Kidney glomerular epithelial cell (primary cell): ENCODE results near the gene DENND10.
"Not testable (repeated sequence)": the region's sequence is repeated elsewhere in the genome, so short reads cannot be mapped to it uniquely, and the experiment has no call there.

Source experiments
- DNase-seq: peaks from one replicate; lab custom pipeline; 2025; lab: John Stamatoyannopoulos, UW

The DENND10 gene

DNA sequence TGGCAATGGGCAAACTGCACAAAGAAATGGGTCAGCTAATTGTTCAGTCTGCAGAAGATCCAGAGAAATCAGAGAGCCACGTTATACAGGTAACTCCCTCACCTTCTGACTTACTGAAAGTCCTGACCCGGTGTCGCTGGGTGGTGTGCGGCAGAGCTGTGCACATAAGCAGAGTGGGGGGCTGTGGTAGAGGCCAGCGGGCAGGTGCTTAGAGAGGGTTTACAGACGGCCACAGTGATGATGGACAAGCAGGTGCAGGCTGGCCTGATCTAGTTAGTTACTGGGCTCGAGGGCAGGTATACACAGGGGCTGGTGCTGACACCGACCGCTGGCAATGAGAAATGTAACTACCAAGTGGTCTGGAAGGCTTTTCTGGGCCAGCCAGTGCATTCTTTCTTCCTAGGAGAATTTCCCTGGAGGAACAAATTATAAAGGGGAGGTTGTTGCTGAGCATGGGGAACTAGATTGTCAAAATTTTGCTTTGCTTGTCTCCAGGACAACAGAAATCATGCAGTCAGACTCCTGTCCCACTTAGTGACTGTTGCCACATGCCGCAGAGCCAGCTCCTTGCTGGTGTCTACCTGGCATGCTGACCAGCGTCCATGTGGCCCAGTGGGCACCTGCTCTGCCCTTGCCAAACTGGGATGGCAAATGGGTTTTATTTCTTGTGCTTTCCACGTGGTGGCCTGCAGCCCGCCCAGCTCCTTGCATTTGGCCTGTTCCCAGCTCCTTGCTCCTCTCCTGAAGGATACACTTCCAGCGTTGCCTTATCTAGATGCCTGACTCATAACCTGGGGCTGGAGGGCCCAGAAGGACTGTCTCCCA, 28.8 kb downstream of the DENND10 start:
- no peak for DNase-seq

DNA sequence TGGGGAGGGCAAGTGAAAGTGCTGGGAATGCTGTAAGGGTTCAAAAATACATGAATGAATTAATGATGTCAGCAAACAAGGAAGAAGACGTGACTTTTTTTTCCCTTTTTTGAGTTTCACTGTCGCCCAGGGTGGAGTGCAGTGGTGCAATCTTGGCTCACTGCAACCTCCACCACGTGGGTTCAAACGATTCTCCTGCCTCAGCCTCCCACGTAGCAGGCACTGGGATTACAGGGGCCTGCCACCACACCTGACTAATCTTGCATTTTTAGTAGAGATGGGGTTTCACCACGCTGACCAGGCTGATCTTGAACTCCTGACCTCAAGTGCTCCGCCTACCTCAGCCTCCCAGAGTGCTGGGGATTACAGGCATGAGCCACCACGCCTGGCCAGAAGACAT, 30.0 kb downstream of the DENND10 start:
- no peak for DNase-seq

DNA sequence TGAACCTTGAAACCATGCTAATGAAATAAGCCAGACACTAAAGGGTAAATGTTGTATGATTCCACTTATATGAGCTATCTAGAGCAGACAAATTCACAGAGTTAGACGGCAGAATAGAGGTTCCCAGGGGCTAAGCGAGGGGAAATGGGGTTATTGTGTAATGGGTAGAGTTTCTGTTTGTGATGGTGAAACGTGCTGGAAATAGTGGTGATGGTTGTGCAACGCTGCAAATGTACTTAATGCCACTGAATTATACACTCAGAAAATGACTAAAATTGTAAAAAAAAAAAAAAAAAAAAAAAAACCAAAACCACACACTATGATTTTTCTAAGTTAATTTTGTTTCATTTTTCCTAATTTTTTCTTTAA, 31.6 kb downstream of the DENND10 start:
- no peak for DNase-seq

DNA sequence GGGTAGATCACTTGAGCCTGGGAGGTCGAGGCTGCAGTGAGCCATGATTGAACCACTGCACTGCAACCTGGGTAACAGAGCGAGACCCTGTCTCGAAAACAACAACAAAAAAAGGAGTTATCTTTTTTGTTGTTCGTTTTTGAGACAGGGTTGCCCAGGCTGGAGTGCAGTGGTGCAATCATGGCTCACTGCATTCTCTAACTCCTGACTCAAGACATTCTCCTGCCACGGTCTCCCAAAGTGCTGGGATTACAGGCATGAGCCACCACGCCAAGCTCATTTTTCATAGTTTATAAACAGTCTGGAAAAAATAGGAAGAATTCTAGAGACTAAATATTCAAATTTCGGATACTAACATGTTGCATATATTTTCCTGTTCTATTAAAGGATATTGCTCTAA, 32.2 kb downstream of the DENND10 start:
- DNase-seq, result no peak

DNA sequence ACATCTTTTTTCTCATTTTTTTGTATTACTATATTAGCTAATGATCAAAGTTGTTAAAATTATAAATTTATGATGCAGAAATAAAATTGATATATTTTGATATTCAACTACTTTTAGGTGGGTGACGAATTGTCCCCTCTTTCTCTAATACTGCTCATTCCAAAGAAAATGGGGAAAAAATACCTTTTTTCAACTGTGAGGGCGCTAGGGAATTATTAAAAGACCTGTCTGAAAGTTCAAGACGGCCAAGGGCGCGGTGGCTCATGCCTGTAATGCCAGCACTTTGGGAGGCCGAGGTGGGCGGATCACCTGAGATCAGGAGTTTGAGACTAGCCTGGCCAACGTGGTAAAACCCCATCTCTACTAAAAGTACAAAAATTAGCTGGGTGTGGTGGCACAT, 34.0 kb downstream of the DENND10 start:
- not testable (repeated sequence) for DNase-seq

DNA sequence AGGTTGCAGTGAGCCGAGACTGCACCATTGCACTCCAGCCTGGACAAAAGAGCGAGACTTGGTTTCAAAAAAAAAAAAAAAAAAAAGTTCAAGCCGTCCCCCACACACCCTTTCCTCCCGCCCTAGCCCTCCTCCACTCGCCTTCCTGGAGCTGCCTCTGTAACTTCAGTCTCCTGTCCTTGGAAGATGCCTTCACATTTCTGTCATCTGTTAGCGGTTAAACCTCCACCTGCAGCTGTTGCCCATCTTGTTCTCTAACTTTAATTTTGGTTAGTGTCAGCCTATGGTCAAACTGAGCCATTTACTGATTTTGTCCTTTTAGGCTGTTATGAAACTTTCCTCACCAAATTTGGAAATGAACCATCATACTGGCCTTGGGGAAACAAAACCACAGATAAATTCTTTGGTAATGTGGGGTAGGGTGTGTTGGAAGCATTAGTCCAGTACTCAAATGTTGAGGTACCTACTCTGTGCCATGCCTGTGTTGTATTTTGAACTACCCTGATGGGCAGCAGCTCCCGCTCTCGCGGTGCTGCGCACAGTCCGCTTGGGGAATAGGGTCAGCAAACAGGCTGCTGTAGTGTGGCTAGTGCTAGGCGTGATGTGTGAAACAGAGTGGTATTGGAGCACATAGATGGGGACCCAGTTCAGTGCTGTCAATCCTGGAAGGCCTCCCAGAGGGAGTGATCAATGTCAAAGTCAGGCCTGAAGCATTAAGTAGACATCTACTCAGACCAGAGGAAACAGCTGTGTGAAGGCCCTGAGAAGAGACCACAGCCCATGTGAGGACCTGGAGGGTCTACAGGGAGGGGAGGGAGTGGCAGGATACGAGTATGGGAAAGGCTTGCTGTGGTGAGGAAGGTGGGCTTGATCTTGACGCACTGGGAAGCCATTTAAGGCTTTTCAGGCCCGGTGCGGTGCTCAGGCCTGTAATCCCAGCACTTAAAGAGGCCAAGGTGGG, 34.7 kb downstream of the DENND10 start:
- no peak for DNase-seq

DNA sequence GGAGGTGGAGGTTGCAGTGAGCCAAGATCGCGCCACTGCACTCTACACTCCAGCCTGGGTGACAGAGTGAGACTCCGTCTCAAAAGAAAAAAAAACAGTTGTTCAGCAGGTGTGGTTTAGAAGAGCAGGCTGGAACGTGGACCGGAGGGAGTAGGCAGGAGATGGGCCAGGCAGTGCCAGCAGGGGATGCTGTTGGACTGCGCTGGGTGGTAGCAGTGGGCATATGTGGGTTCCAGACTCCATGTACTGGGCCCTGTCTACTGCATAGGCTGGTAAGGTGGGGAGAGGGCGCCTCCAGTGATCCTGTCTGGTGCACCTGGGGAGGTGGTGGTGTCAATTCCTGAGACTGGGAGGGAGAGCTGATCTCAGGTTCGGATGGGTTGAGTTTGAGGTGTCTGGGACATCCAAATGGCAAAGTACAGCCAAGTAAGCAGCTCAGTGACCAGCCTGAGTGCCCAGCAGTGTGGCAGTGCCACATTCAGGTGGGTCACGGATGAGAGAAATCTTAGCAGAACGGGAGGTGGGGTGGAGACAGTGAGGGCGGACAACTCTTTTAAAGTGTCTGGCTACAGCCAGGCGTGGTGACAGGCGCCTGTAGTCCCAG, 35.7 kb downstream of the DENND10 start:
- no peak for DNase-seq

DNA sequence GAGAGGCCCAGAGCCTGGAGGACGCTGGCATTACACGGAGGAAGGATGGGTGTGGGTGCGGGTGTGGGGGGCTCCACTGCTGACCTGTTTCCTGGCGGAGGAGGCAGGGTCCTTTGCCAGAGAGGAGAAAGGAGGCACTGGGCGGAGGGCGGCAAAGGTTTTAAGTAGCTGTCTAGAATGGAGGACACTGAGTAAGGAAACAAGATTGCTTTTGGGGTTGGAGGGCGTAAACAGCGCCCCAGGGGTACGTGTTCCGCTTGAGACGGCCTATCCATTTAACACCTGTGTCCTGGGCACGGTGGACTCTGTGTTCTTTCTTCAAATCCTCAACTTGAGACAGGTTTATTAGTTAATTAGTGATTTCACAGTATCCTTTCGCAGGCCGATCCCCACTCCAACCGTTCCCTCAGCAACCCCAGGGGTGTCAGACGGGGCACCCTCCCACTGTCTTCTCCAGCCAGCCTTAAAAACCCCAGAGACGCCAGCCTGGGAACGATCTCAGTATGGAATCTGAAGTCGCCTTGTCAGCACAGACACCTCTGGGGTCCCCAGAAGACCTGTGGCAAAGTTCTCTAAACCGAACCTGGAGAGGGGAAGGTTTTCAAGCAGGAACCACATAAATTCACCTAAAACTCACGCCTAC, 36.8 kb downstream of the DENND10 start:
- no peak for DNase-seq

DNA sequence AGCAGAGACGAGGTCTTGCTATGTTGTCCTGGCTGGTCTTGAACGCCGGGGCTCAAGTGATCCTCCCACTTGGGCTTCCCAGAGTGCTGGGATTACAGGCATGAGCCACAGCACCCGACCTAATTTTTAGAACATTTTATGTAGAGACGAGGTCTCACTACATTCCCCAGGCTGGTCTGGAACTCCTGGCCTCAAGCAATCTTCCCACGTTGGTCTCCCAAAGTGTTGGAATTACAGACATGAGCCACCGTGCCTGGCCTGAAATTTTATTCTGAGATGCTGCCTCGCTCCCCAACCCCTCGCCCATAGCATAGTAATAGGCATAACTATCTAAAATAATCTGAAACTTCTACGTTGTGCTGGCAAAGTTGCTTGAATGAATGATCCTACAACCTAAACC, 39.7 kb downstream of the DENND10 start:
- DNase-seq, result no peak

DNA sequence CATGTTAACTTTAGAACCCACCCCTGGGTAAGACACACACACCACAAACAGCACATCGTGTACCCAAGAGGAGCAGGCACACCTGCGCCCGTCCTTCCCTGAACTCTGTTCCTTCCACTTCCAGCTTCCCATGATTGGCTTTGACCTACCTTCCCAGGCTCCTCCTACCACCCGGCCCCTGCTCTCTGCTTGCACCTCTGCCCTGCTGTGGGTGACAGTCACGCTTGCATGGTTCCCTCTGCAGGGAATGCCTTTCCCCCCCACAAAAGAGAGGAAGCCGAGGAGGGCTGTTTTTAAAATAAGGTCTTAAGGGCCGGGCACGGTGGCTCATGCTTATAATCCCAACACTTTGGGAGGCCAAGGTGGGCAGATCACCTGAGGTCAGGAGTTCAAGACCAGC, 45.2 kb downstream of the DENND10 start:
- no peak for DNase-seq

DNA sequence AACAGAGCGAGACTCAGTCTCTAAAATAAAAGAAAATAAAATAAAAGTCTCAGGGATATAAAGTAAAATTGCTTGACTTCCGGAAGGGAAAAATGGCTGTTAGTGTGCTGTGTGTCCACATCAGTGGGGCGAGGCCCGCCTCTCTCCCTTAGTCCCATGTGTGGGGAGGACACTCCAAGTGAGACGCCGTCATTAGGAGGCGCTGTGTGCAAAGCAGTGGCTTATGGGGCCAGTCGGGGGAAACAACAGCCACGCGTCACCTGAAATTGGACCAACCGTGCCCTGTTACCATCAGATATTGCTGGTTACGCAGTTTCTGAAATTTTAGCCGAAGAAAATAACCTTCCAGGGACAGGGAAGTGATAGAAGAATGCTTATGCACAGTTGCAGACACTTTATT, 45.8 kb downstream of the DENND10 start:
- no peak for DNase-seq

DNA sequence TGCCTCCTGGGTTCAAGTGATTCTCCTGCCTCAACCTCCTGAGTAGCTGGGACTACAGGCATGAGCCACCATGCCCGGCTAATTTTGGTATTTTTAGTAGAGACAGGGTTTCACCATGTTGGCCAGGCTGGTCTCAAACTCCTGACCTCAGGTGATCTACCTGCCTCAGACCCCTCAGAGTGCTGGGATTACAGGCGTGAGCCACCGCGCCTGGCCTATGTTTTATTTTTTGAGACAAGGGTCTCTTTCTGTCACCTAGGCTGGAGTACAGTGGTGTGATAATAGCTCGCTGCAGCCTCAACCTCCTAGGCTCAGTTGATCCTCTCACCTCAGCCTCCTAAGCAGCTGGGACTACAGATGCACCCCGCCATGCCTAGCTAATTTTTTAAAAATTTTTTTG, 47.7 kb downstream of the DENND10 start:
- DNase-seq, result not testable (repeated sequence)

DNA sequence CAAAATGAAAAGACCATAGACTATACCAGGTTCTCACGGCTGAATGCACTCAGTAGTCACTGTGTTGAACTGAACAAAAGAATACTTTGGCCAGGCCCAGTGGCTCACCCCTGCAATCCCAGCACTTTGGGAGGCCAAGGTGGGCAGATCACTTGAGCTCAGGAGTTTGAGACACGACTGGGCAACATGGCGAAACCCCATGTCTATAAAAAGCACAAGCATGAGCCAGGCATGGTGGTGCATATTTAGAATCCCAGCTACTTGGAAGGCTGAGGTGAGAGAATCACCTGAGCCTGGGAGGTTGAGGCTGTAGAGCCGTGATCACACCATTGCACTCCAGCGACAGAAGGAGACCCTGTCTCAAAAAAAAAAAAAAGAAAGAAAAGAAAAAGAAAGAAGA, 49.1 kb downstream of the DENND10 start:
- no peak for DNase-seq

DNA sequence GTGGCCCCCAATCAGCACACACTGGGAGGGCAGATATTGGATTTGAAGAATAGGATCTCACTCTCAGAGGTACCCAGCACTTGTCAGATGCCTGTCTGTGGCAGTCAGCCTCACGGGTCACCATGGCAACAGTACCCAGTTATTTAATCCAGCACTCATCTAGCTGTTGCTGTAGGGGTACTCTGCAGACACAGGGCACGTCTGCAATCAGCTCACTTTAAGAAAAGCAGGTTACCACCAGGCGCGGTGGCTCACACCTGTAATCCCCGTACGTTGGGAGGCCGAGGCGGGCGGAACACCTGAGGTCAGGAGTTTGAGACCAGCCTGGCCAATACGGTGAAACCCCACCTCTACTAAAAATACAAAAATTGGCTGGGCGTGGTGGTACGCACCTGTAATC, 49.7 kb downstream of the DENND10 start:
- DNase-seq, result no peak

DNA sequence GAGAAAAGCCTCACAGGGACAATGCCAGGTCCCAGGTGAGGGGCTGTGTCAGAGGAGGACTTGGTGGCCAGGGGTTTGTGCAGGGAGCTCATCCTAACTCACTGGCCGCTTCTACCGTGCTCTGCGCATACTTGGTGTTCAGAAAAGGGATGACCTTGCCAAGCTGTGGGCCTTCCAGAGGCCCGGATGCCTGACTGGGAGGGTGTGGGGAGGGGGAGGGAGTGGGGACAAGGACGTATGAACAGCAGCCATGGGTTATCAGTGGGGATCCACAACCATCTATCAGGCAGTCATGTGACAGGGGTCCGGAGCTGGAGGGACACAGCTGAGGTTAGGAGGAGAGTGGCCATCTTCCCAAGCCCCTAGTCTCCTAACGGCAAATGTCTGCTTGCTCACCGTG, 55.4 kb downstream of the DENND10 start:
- no peak for DNase-seq

DNA sequence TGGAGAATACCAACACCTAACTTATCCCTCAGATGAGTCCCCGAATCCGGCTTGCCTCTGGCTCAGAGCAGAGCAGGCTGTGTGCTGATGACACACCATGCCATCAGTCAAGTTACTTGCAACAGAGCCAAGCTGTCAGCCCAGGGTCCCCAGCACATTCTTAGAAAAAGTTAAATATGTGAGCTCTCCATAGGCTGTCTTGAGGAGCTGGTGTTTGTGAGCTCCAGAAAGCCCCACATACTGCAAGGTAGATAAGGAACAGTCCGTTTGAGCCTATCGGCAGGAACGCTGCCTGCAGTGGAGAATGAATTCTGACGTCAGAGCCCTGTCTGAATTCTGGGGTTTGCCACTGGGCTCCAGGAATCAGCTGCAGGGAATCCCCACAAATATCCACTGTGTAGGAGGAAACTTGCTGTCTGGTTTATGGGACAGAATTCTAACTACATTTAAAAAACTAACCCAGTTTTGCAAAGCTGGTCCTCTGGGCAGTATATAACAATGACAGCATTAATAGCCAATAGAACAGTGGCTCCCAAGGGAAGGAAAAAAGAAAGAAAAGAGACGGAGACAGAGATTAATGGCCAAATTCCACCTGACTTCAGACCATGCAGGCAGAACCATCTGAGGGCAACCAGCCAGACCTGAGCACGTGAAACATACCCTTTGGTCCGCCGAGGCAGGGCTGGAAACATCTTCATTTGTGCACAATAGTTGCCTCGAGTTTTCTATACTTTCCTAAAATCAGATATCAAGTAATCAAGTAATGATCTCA, 58.0 kb downstream of the DENND10 start:
- peak; percentile 39 for DNase-seq

DNA sequence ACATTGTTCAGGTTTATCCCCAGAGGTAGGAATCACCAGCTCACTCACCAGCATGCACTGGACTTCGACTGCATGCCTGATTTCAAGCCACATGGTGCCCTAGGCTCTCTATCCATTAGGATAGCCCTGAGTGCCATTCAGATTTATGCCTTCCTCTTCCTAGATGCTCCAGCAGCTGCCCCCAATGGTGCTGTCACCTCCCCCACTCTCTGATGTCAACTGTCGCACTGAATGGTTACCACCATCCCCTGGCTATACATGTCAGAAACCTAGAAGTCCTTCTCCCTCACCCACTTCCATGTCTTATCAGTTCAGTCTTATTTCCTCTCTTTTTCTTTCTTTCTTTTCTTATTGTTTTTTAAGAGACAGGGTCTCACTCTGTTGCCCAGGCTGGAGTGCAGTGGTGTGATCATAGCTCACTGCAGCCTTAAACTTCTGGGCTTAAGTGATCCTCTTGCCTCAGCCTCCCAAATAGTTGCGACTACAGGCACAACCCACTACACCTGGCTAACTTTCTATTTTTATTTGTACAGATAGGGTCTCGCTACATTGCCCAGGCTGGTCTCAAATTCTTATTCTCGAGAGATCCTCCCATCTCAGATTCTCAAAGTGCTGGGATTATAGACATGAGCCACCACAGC, 58.7 kb downstream of the DENND10 start:
- DNase-seq, result no peak

DNA sequence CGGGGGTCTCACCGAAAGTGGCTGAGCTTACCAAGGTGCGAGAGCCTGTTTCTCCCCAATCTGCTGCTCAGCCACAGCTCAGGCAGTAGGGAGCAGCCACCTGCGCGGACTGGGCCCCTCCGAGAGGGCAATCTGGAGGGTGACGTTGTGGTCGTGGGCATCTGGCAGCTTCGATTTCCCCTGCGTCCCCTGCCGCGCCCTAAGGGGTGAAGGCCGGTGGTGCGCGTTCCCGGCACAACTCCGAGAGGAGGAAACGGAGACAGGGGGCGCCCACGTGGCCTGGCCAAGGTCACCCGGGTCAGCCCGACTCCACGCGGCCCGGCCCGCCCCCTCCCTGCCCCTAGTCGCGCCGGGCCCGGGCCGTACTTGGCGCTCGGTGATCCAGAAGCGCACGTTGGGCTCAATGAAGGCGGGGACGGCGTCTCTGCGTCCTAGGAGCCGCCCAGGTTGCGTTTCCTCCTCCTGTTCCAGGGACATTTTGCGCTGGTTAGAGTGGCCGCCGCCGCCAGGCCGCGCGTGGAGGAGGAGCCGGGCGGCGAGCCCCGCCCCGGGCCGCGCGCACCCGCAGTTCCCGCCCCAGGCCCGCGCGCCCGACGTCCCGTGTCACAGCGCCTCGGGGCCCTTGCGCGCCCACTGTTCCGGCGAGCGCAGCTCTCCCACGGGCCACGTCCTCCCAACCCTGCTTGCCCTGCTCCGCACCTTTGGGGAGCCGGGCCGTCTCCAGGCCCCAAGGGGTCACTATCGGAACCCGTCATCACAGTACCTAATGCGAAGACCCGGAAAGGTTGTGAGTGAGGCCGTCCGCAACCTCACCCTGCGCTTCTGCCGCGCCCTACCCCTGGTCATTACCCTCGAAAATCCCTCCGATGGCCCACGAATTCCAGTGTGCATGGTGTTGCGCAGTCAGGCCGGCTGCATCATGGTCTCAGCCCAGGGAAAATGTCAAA, 61.5 kb downstream of the DENND10 start, which contains the start of gene SFXN4:
Gene SFXN4, minus strand, starts transcription at position 544 of the 947 bp plus-strand sequence. Its CDS starts 67 bp downstream, at position 477.
- DNase-seq, result peak; percentile 16

DNA sequence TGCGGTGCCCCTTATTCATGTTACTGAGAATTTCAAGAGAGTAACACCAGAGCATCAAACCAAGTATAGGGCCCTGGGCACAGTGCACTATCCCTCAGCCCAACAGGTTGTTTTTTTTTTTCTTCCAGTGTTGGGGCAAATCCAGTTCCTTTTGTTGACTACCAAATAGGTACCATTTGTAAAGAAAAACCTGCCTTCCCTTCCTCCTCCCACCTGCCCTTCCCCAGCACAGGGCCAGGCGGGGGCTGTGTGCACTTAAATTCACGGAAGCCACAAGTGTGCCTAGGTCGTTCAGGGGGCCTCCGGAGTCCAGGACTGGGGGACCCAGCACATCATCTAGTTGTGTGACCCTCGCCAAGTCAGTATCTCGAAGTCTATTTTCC, 62.2 kb downstream of the DENND10 start:
- no peak for DNase-seq

DNA sequence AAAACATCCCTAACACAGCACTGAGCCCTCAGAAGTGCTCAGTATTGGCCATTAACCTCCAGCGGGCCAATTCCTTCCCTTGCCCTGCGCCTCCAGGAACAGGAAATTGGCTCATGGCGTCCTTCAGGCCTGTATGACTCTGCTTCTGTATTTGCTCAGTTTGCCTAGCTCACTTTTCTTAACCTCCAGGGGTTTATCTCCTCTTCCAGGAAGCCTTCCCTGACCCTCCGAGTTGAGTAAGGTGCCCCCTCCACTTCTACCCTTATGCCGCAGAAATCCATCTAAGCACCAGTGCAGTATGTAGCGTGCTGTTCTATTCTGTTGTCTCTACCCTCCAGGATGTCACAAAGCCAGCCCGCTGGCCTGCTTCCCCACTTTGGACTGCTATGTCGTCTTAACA, 62.7 kb downstream of the DENND10 start:
- no peak for DNase-seq
